Measurements from ENCODE around the gene TDRD3.

The TDRD3 gene

GRCh38 chr13:60454425-60454824 is 57.4 kb downstream of the TDRD3 start:
- DNase-seq (ENCODE audit: low spot score): no peak

DNA sequence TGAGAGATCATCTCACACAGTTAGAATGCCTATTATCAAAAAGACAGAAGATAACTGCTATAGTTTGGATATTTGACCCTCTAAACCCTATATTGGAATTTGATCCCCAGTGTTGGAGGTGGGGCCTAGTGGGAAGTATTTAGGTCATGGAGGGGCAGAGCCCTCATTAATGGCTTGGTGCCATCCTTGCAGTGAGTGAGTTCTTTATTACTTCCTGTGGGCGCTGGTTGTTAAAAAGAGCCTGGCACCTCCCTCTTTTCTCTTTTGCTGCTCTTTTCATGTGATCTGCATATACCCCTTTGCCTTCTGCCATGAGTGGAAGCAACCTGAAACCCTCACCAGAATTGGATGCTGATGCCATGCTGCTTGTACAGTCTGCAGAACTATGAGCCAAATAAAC is 66.8 kb downstream of the TDRD3 start:
- no peak for DNase-seq (ENCODE audit: low spot score)

- DNase-seq (ENCODE audit: low spot score): no peak
Observed at GRCh38 chr13:60467098-60467497, 70.1 kb downstream of the TDRD3 start.

DNA sequence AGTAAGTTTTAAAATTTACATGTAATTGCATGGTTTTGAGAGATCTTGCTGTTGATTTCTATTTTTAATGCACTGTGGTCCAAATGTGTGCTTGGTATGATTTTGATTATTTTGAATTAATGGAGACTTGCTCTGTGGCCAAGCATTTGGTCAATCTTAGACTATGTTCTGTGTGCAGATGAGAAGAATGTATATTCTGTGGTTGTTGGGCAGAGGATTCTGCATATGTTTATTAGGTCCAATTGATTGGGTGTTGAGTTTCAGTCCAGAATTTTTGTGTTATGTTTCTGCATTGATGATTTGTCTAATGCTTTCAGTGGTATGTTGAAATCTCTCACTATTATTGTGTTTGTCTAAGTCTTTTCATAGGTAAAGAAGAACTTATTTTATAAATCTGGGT is 82.3 kb downstream of the TDRD3 start:
- DNase-seq (ENCODE audit: low spot score): no peak

GRCh38 chr13:60482012-60482411 is 85.0 kb downstream of the TDRD3 start:
- no peak for DNase-seq (ENCODE audit: low spot score)

DNA sequence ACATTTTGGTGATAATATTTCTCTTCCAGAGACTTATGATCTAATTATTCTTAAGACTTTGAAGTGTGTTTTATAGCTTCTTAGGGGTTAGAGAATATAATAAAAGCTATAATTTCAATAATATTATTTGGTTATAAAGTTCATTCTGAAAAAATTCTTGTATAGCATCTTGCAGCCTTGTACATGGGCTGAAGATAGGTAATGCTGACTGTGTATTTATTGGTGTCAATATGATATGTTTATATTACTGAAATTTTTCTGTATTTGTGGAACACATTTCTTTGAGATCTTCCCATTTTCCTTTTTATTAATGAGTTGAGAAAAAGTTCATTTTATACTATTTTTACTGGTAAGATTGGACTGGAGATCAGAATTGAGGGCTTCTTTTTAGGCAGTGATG is 87.8 kb downstream of the TDRD3 start:
- DNase-seq (ENCODE audit: low spot score): no peak

- no peak for DNase-seq (ENCODE audit: low spot score)
Observed at GRCh38 chr13:60491531-60491930, 94.5 kb downstream of the TDRD3 start.

DNA sequence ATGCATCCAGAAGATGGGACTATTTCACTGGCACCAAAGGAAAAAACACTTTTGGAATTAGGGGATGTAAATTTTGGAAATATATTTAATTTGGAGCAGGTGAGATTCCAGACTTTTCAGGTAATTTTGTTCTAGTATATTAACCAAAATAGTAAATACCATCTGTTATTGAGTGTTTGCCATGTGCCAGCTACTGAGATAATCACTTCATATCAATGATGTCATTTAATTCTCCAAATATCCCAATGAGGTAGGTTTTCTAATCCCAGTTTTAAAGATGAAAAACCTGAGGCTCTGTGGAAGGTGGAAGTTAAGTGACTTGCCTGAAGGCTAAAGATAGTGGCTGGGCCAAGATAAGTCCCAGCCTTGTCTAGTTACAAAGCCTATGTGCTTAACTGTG is 95.2 kb downstream of the TDRD3 start:
- no peak for DNase-seq (ENCODE audit: low spot score)

DNA sequence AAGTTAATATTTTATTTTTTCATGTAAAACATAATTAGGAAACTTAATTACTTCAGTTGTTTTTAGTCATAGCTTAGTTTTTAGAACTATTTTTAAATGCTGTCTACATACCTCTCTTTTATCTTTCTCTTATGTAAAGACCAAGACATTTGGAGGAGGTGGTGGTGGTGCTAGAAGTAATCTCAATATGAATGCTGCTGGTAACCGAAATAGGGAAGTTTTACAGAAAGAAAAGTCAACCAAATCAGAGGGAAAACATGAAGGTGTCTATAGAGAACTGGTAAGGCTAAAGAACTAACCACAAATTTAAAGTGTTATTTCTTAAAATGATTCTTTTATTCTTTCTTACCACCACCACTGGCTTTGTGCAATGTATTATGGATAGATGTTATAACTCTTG is 97.3 kb downstream of the TDRD3 start:
- no peak for DNase-seq (ENCODE audit: low spot score)

DNA sequence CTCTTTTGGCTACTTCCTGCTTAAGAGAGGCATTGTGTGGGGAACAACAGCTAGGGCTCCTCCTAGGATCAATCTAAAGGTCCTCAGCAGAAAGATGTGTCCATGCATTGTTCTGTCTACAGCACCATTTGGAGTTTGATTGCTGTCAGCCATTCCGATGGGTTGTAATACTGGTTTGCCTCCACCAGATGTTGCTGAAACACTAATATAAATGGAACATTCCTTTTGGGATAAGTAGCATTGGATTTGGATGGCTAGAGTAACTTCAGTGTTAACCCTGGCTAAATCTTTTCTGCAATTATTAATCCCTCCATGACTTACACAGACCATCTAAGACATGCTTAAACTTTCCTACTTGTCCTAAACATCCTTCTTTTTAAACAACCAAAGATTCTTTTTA is 104.2 kb downstream of the TDRD3 start:
- no peak for DNase-seq (ENCODE audit: low spot score)

- no peak for DNase-seq (ENCODE audit: low spot score)
Observed at GRCh38 chr13:60509601-60510386, 112.8 kb downstream of the TDRD3 start.

- no peak for DNase-seq (ENCODE audit: low spot score)
Observed at GRCh38 chr13:60511637-60512036, 114.6 kb downstream of the TDRD3 start.

GRCh38 chr13:60514891-60515290 is 117.9 kb downstream of the TDRD3 start:
- no peak for DNase-seq (ENCODE audit: low spot score)

DNA sequence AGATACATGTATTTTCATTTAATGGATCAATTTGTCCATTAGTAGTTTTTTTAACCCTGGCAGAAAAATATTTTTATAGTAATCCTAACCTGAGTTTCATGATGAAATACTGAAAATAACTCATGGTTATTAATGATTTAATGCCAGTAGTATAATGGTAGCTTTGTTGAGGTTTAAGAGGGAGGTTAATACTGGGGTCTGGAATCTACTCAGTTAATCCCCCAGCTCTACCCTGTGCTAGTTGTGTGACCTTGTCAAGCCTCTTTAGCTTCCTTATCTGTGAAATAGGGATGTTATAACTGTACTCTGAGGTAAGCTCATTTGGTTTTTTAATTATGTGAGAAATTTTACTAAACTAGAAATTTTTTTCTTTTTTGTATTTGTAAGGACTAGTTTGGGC is 122.5 kb downstream of the TDRD3 start:
- no peak for DNase-seq (ENCODE audit: low spot score)

DNA sequence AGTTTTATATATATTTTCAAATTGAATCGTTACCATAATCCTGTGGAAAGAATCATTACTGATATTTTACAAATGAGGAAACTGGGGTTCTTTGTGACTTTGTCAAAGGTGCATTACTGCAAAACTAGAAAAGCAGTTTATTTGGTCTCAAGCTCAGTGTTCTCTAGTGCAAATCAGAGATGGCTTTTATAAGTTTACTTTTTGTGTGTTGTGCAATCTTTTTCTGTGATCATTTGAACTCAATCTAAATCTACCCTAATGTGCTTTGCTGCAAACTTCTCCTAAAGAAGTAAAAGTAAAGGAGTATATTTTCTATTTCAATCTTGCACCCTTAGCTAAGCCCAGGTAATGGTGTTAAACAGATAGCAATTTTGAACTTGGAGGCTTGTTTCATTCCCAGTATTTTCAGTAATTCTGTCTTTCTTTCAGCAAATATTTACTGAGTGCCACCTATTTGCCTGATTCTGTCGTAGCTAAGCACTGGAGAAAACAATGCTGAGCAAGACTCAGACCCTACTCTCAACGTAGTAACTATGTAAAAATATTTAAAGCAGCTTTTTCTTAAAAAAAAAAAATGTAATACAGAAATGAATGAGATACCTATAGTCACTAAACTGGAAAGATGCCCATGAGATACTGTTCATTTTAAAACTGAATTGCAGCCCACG is 124.0 kb downstream of the TDRD3 start:
- no peak for DNase-seq (ENCODE audit: low spot score)

DNA sequence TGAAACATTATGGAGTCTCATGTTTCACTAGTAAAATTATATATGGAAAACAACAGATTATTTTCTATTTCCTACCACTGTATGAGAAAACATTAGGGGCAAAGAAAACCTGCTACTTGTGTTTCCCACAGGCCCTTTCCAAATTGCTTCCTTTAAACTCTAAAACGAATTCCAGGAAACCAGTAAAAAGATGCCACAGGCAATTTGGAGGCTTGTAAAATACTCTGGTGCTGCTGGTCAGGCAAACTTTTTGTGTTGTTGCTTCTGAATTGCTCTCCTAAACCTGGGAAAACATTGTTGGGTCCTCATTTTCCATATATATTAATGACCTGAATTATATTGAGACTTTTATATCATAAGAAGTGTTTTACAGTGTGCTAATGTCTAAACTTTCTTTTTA is 141.5 kb downstream of the TDRD3 start:
- no peak for DNase-seq (ENCODE audit: low spot score)

DNA sequence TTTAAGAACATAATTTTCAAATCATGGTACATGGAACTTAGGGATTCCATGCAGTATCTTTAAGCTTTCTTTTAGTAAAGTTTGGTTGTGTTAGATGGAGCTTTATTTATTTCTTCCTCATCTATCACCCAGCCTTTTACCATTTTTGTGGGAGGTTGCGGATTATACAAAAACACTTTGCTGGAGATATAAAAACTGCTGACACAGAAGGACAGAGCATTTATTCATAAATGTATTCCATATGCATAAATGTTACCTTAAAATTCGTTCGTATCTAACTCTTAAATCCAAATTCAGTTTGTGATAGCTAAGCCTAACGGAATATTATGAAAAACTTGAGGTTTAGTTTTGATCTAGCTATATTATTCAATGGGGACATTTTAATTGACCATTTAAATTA is 143.3 kb downstream of the TDRD3 start:
- DNase-seq (ENCODE audit: low spot score): no peak

DNA sequence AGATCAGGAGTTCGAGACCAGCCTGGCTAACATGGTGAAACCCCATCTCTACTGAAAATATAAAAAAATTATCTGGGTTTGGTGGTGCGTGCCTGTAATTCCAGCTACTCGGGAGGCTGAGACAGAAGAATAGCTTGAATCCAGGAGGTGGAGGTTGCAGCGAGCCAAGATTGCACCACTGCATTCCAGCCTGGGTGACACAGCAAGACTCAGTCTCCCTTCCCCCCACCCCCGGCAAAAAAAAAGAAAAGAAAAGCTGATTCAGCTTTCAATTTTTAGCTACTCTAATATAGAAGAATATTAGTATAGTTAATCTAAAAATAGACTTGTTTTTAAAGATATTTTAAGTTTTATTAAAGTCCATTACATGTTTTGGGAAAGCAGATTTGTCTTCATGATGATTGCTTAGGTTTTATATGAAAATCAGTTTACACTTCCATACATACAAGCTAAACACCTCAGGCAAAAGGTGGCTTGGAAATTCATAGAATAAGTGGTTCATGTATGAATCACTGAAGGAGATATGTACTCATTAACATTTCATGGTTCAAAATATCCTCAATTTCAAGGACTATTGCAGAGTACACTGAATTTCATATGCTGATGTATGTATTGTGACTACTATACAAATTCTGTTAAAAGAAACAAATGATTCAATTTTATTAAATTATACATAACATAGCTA is 165.2 kb downstream of the TDRD3 start:
- DNase-seq (ENCODE audit: low spot score): no peak

DNA sequence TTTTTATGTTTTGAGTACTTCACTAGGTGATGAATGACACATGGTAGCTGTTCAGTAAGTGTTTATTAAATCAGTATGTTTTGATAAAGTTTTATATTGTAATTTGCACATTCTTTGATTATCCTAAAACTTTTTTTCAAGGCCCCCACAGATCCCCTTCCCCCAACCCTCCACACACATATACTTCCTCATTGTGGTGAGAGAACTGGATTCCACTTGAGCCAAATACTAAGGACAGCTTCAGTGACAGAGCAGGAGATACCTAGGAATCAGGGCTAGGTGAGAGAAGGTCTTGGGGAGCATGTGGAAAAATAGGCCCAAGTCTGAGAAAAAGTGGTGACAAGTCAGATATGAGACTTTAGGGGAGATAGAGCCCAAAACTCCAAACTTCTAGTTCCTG is 174.6 kb downstream of the TDRD3 start:
- DNase-seq (ENCODE audit: low spot score): no peak

GRCh38 chr13:60572003-60572798 is 175.2 kb downstream of the TDRD3 start:
- DNase-seq (ENCODE audit: low spot score): no peak

DNA sequence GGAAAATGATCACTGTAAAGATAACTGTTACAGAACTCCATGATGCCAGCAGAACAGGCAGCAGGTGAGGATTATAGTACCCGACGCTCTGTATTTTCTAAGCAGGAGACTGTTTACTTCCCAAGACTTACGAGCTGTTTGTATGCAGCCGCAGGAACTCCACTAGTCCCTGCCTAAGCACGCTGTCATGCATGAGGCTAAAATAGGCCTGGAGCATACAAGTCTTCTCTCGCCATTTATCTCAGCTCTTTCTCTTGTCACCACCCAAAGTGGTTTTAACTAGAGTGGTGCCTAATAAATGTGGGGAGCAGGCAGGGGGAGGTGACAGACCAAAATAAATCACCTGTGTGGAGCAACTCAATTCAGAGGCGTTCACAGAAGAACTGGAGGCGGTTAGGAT is 175.8 kb downstream of the TDRD3 start:
- DNase-seq (ENCODE audit: low spot score): no peak

GRCh38 chr13:60574735-60575134 is 177.7 kb downstream of the TDRD3 start:
- no peak for DNase-seq (ENCODE audit: low spot score)

All from SW480 (cell line).